T47D (cell line): ENCODE results near the gene NUS1.
A peak's percentile ranks its signal among the peaks of the same experiment; 100 is the strongest.
"Not testable (repeated sequence)": the region's sequence is repeated elsewhere in the genome, so short reads cannot be mapped to it uniquely, and the experiment has no call there.

Source experiments
- DNase-seq, 2 experiments: peaks; one replicate each; pipeline versions ENCODE4 v3.0.0 to v3.0.0-alpha.2; 2011 to 2012; ENCODE audit warnings: low read depth in 1 of 2, low spot score in 1 of 2
- JUND ChIP-seq: IDR thresholded peaks from 2 replicates; pipeline ENCODE4 v1.6.1; 2012; ENCODE audit warnings: low read depth
- in situ Hi-C: cut with HindIII; loops from 2 replicates; pipeline ENCODE4 v1.10.0; 2016; ENCODE audit warnings: low sequenced_read_pairs, low pct_unique_long_range_greater_than_20kb

NUS1 gene

GRCh38 chr6:117677553-117678141 is 2.4 kb downstream of the NUS1 start:
- no peak for TF ChIP-seq JUND
- in situ Hi-C loops: no loop called here
- no peak for DNase-seq

- in situ Hi-C loops: no loop called here
- no peak for DNase-seq
Measured at GRCh38 chr6:117681162-117681741, 6.0 kb downstream of the NUS1 start.

GRCh38 chr6:117684749-117685148 is 9.5 kb downstream of the NUS1 start:
- TF ChIP-seq JUND: no peak
- in situ Hi-C loops: no loop called here

More at GRCh38 chr6:117681162-117681741, 6.0 kb downstream of the NUS1 start:
- no peak for TF ChIP-seq JUND

GRCh38 chr6:117685359-117685758 is 10.1 kb downstream of the NUS1 start:
- TF ChIP-seq JUND: no peak
- DNase-seq: no peak
- in situ Hi-C loops: no loop called here

More at GRCh38 chr6:117684749-117685148, 9.5 kb downstream of the NUS1 start:
- DNase-seq: no peak

GRCh38 chr6:117687021-117687648 is 11.9 kb downstream of the NUS1 start:
- no peak for TF ChIP-seq JUND
- in situ Hi-C loops: no loop called here
- no peak for DNase-seq

- in situ Hi-C loops, DNase-seq: not testable (repeated sequence)
Measured at GRCh38 chr6:117689584-117689983, 14.3 kb downstream of the NUS1 start.

GRCh38 chr6:117706504-117706903 is 31.2 kb downstream of the NUS1 start:
- no peak for TF ChIP-seq JUND
- in situ Hi-C loops: no loop called here
- DNase-seq: no peak

GRCh38 chr6:117706936-117707509 is 31.8 kb downstream of the NUS1 start:
- DNase-seq, in situ Hi-C loops: not testable (repeated sequence)

- in situ Hi-C loops: no loop called here
Measured at GRCh38 chr6:117711369-117711768, 36.1 kb downstream of the NUS1 start.

GRCh38 chr6:117718895-117719294 is 43.6 kb downstream of the NUS1 start:
- no peak for TF ChIP-seq JUND
- no peak for DNase-seq
- in situ Hi-C loops: no loop called here

More at GRCh38 chr6:117711369-117711768, 36.1 kb downstream of the NUS1 start:
- no peak for TF ChIP-seq JUND
- DNase-seq: peak in 1 of 2 experiments; percentile 22

GRCh38 chr6:117721520-117721919 is 46.3 kb downstream of the NUS1 start:
- in situ Hi-C loops, DNase-seq: not testable (repeated sequence)

GRCh38 chr6:117728626-117729025 is 53.4 kb downstream of the NUS1 start:
- TF ChIP-seq JUND: no peak
- in situ Hi-C loops: no loop called here
- DNase-seq: no peak

GRCh38 chr6:117729613-117730012 is 54.3 kb downstream of the NUS1 start:
- no peak for TF ChIP-seq JUND
- no peak for DNase-seq
- in situ Hi-C loops: no loop called here

- TF ChIP-seq JUND: no peak
- in situ Hi-C loops: no loop called here
- no peak for DNase-seq
Measured at GRCh38 chr6:117733341-117733740, 58.1 kb downstream of the NUS1 start.
